H9 (cell line): ENCODE measurements around the gene UBE2L5. TPM values are rescaled to one million over a fixed set of nuclear protein-coding genes. Genes with fewer than 3 reads are reported as not detected.
A peak's percentile ranks its signal among the peaks of the same experiment; 100 is the strongest.

Experiments used
- DNase-seq: peaks from one replicate; pipeline ENCODE4 v3.0.0-alpha.2; 2017
- H2AFZ ChIP-seq: one replicate; pipeline ENCODE4 v1.6.1; 2013; ENCODE audit warnings: mild to moderate bottlenecking, low read length, control low read depth, moderate library complexity
- H2AK5ac ChIP-seq: 2 replicates; pipeline ENCODE4 v1.6.1; 2013; ENCODE audit warnings: low read length, control low read depth, mixed read lengths; ENCODE audit not compliant: insufficient read length
- H2BK120ac ChIP-seq: one replicate; pipeline ENCODE4 v1.6.1; 2013; ENCODE audit warnings: low read depth, mild to moderate bottlenecking, low read length, control low read depth, inconsistent platforms; ENCODE audit not compliant: poor library complexity, severe bottlenecking
- H2BK12ac ChIP-seq: 2 replicates; pipeline ENCODE4 v1.6.1; 2013; ENCODE audit warnings: low read length, control low read depth, mixed read lengths, low read depth; ENCODE audit not compliant: insufficient read length
- H2BK15ac ChIP-seq: 2 replicates; pipeline ENCODE4 v1.6.1; 2013; ENCODE audit warnings: low read depth, low read length, control low read depth
- H2BK20ac ChIP-seq: one replicate; pipeline ENCODE4 v1.6.1; 2013; ENCODE audit warnings: low read depth, mild to moderate bottlenecking, low read length, control low read depth, inconsistent platforms; ENCODE audit not compliant: poor library complexity, severe bottlenecking
- H2BK5ac ChIP-seq: 2 replicates; pipeline ENCODE4 v1.6.1; 2013; ENCODE audit warnings: low read length, control low read depth, mixed read lengths; ENCODE audit not compliant: insufficient read length
- H3K14ac ChIP-seq: 2 replicates; pipeline ENCODE4 v1.6.1; 2013; ENCODE audit warnings: low read length, control low read depth; ENCODE audit not compliant: insufficient read depth
- H3K18ac ChIP-seq: 2 replicates; pipeline ENCODE4 v1.6.1; 2013; ENCODE audit warnings: low read depth, mild to moderate bottlenecking, mixed read lengths, low read length, control low read depth; ENCODE audit not compliant: insufficient read length
- H3K23ac ChIP-seq: 2 replicates; pipeline ENCODE4 v1.6.1; 2013; ENCODE audit warnings: low read length, control low read depth, mixed read lengths, low read depth; ENCODE audit not compliant: insufficient read length
- H3K23me2 ChIP-seq: 2 replicates; pipeline ENCODE4 v1.6.1; 2013; ENCODE audit warnings: low read depth, mild to moderate bottlenecking, mixed read lengths, low read length, control low read depth; ENCODE audit not compliant: insufficient read length, poor library complexity, severe bottlenecking
- H3K27ac ChIP-seq: 2 replicates; pipeline ENCODE4 v1.5.1; 2013; ENCODE audit warnings: low read length, control low read depth, mixed read lengths, low read depth; ENCODE audit not compliant: insufficient read length
- H3K27me3 ChIP-seq: 2 replicates; pipeline ENCODE4 v1.6.1; 2013; ENCODE audit warnings: low read length, control low read depth, inconsistent platforms; ENCODE audit not compliant: insufficient read depth
- H3K4ac ChIP-seq: 2 replicates; pipeline ENCODE4 v1.6.1; 2013; ENCODE audit warnings: low read depth, mild to moderate bottlenecking, control low read depth, inconsistent platforms, low read length, moderate library complexity
- H3K4me1 ChIP-seq: 2 replicates; pipeline ENCODE4 v1.6.1; 2013; ENCODE audit warnings: low read length, control low read depth, inconsistent platforms; ENCODE audit not compliant: insufficient read depth
- H3K4me2 ChIP-seq: 2 replicates; pipeline ENCODE4 v1.6.1; 2013; ENCODE audit warnings: low read length, control low read depth, mixed read lengths; ENCODE audit not compliant: insufficient read length, insufficient read depth
- H3K56ac ChIP-seq: 2 replicates; pipeline ENCODE4 v1.6.1; 2013; ENCODE audit warnings: low read depth, mild to moderate bottlenecking, mixed read lengths, low read length, control low read depth; ENCODE audit not compliant: insufficient read length
- H3K79me1 ChIP-seq: 2 replicates; pipeline ENCODE4 v1.6.1; 2013; ENCODE audit warnings: low read depth, mild to moderate bottlenecking, moderate library complexity, low read length, control low read depth, inconsistent platforms; ENCODE audit not compliant: insufficient read depth, poor library complexity, severe bottlenecking
- H3K79me2 ChIP-seq: 2 replicates; pipeline ENCODE4 v1.6.1; 2013; ENCODE audit warnings: low read length, control low read depth, inconsistent platforms; ENCODE audit not compliant: insufficient read depth
- H3K9ac ChIP-seq: 2 replicates; pipeline ENCODE4 v1.6.1; 2013; ENCODE audit warnings: low read length, control low read depth, mixed read lengths; ENCODE audit not compliant: insufficient read length; ENCODE audit errors: extremely low read depth
- H3K9me3 ChIP-seq: one replicate; pipeline ENCODE4 v1.6.1; 2013; ENCODE audit warnings: low read depth, low read length, inconsistent platforms; ENCODE audit not compliant: control insufficient read depth
- H3T11ph ChIP-seq: one replicate; pipeline ENCODE4 v1.6.1; 2013; ENCODE audit warnings: mild to moderate bottlenecking, low read length, control low read depth, inconsistent platforms
- H4K20me1 ChIP-seq: one replicate; pipeline ENCODE4 v1.6.1; 2013; ENCODE audit not compliant: control insufficient read depth, insufficient read length, insufficient read depth
- H4K5ac ChIP-seq: 2 replicates; pipeline ENCODE4 v1.6.1; 2013; ENCODE audit warnings: low read depth, mild to moderate bottlenecking, mixed read lengths, low read length, control low read depth; ENCODE audit not compliant: insufficient read length
- H4K8ac ChIP-seq: replicated peaks from 2 replicates; pipeline ENCODE4 v1.6.1; 2013; ENCODE audit warnings: low read length, control low read depth, mixed read lengths, low read depth; ENCODE audit not compliant: insufficient read length
- H4K91ac ChIP-seq: 2 replicates; pipeline ENCODE4 v1.6.1; 2013; ENCODE audit warnings: low read depth, mild to moderate bottlenecking, moderate library complexity, mixed read lengths, low read length, control low read depth; ENCODE audit not compliant: insufficient read length
- H3K27ac Mint-ChIP-seq, 3 experiments: 2 replicates in 2 of 3; 3 replicates in 1 of 3; pipeline ENCODE4 v1.8.0; 2020 to 2021; ENCODE audit warnings: mixed read lengths in 3 of 3, mild to moderate bottlenecking in 1 of 3, moderate library complexity in 1 of 3
- H3K27me3 Mint-ChIP-seq: 2 replicates; pipeline ENCODE4 v1.8.0; 2021; ENCODE audit warnings: low read depth, mild to moderate bottlenecking, moderate library complexity, mixed read lengths
- H3K36me3 Mint-ChIP-seq, 3 experiments: 2 replicates in 2 of 3; 3 replicates in 1 of 3; pipeline ENCODE4 v1.8.0; 2020 to 2021; ENCODE audit warnings: low read depth in 3 of 3, mixed read lengths in 3 of 3; ENCODE audit not compliant: insufficient read depth in 1 of 3
- H3K4me1 Mint-ChIP-seq, 2 experiments: 2 replicates each; pipeline ENCODE4 v1.8.0; 2020; ENCODE audit warnings: mixed read lengths in 2 of 2
- H3K4me3 Mint-ChIP-seq, 2 experiments: 2 replicates in 1 of 2; 3 replicates in 1 of 2; pipeline ENCODE4 v1.8.0; 2020 to 2021; ENCODE audit warnings: mild to moderate bottlenecking in 2 of 2, mixed read lengths in 2 of 2, moderate library complexity in 1 of 2
- H3K9me3 Mint-ChIP-seq, 2 experiments: 2 replicates in 1 of 2; 3 replicates in 1 of 2; pipeline ENCODE4 v1.8.0; 2020; ENCODE audit warnings: mild to moderate bottlenecking in 2 of 2, mixed read lengths in 2 of 2, moderate library complexity in 1 of 2
- CTCF ChIP-seq: fragments of 200-600 bp; sonication (generic); conservative IDR thresholded peaks from 3 replicates; pipeline ENCODE4 v1.8.0; 2021; ENCODE audit warnings: antibody characterized with exemption, mild to moderate bottlenecking
- WGBS: extraction: QIAGEN DNeasy Blood & Tissue Kit; methylation state at CpG from one replicate; pipeline ENCODE4 v1.1.7; 2013; ENCODE audit warnings: missing lambda C conversion rate, low lambda C conversion rate, mixed read lengths; ENCODE audit not compliant: insufficient read length; ENCODE audit errors: extremely low coverage; 5-methylcytosine and 5-hydroxymethylcytosine counted together
- total RNA-seq: library from RNA; stranded (reverse); gene quantifications from 2 replicates; pipeline ENCODE4 v1.2.1, GENCODE V29; 2021

Gene UBE2L5
- total RNA-seq, 1 experiment from 2014 or later, result 0.20 TPM

- Histone ChIP-seq H4K20me1 (no peaks in the 10 kb centered on the region), H3K18ac (no peak overlapping the region), H2AFZ (no peak overlapping the region), H3K79me1 (no peaks in the 10 kb centered on the region), H3K14ac (no peak overlapping the region), H2BK20ac (no peak overlapping the region), H3K9ac (no peak overlapping the region), H3K4ac (no peak overlapping the region), H2BK5ac (no peak overlapping the region), H3K27ac (no peak overlapping the region), H4K91ac (no peak overlapping the region), H3K56ac (no peak overlapping the region), H2BK120ac (no peak overlapping the region), H3K79me2 (no peaks in the 10 kb centered on the region), H3K23ac (no peak overlapping the region), H2BK15ac (no peak overlapping the region), H2BK12ac (no peak overlapping the region), H2AK5ac (no peak overlapping the region), H3K4me2 (no peak overlapping the region), H4K8ac (no peak overlapping the region), H3K4me1 (no peaks in the 10 kb centered on the region), H3T11ph (no peak overlapping the region), H4K5ac (no peak overlapping the region), H3K27me3 (no peaks in the 10 kb centered on the region), H3K23me2 (no peaks in the 10 kb centered on the region), H3K9me3 (no peaks in the 10 kb centered on the region)
- DNase-seq, result no peak
- Mint-ChIP-seq H3K27ac (no peak overlapping the region), H3K4me3 (no peak overlapping the region), H3K4me1 (no peaks in the 10 kb centered on the region), H3K36me3 (peaks cover 0 to 3% (median 0%) of the 10 kb centered on the region in 3 experiments; a peak in 1 of 7 replicates), H3K27me3 (no peaks in the 10 kb centered on the region; the same call in 1 of the 2 replicates), H3K9me3 (no peaks in the 10 kb centered on the region)
- WGBS, result no CpG with 5 or more reads among the region's 4 CpGs
- TF ChIP-seq CTCF, result 0 out of 3 replicates have a peak, but pooled peaks have one; percentile 21
Measured at GRCh38 chr13:30453727-30454126, 31.4 kb downstream of the UBE2L5 start.
